Hepatocyte (in vitro differentiated cells): ENCODE measurements around the gene MEGF11. TPM values are rescaled to one million over a fixed set of nuclear protein-coding genes. Genes with fewer than 3 reads are reported as not detected.

Experiments
- DNase-seq: peaks from one replicate; pipeline ENCODE4 v3.0.0-alpha.2; 2016; ENCODE audit warnings: low spot score
- H2AFZ ChIP-seq: fragments of 200-600 bp; sonication (generic); 2 replicates; pipeline ENCODE4 v1.6.0; 2016; ENCODE audit warnings: antibody characterized with exemption, mild to moderate bottlenecking
- H3K27ac ChIP-seq: fragments of 200-600 bp; sonication (generic); 2 replicates; pipeline ENCODE4 v1.5.1; 2016; ENCODE audit warnings: mild to moderate bottlenecking
- H3K27me3 ChIP-seq: fragments of 200-600 bp; sonication (generic); 2 replicates; pipeline ENCODE4 v1.6.1; 2016
- H3K36me3 ChIP-seq: fragments of 200-600 bp; sonication (generic); replicated peaks from 2 replicates; pipeline ENCODE4 v1.5.1; 2016; ENCODE audit warnings: low read depth; ENCODE audit not compliant: insufficient read depth
- H3K4me1 ChIP-seq: fragments of 200-600 bp; sonication (generic); 2 replicates; pipeline ENCODE4 v1.5.1; 2016; ENCODE audit warnings: mild to moderate bottlenecking, moderate library complexity; ENCODE audit not compliant: insufficient read depth
- H3K4me2 ChIP-seq: fragments of 200-600 bp; sonication (generic); 2 replicates; pipeline ENCODE4 v1.6.0; 2016
- H3K4me3 ChIP-seq: fragments of 200-600 bp; sonication (generic); 2 replicates; pipeline ENCODE4 v1.5.1; 2016; ENCODE audit warnings: mild to moderate bottlenecking
- H3K79me2 ChIP-seq: fragments of 200-600 bp; sonication (generic); 2 replicates; pipeline ENCODE4 v1.6.0; 2017; ENCODE audit warnings: mild to moderate bottlenecking
- H3K9me2 ChIP-seq: fragments of 200-600 bp; sonication (generic); replicated peaks from 2 replicates; pipeline ENCODE4 v1.6.0; 2017; ENCODE audit warnings: mild to moderate bottlenecking; ENCODE audit not compliant: insufficient read depth
- H3K9me3 ChIP-seq: fragments of 200-600 bp; sonication (generic); 2 replicates; pipeline ENCODE4 v1.5.1; 2016; ENCODE audit warnings: low read depth, mild to moderate bottlenecking
- H4K20me1 ChIP-seq: fragments of 200-600 bp; sonication (generic); 2 replicates; pipeline ENCODE4 v1.6.0; 2016; ENCODE audit warnings: mild to moderate bottlenecking; ENCODE audit not compliant: insufficient read depth, poor library complexity, severe bottlenecking
- CTCF ChIP-seq: fragments of 200-600 bp; sonication (generic); IDR thresholded peaks from 2 replicates; pipeline ENCODE4 v1.5.1; 2016; ENCODE audit warnings: antibody characterized with exemption, mild to moderate bottlenecking; ENCODE audit not compliant: poor library complexity
- EZH2 ChIP-seq: fragments of 200-600 bp; sonication (generic); IDR thresholded peaks from 2 replicates; pipeline ENCODE4 v1.6.1; 2016; ENCODE audit warnings: antibody characterized with exemption, mild to moderate bottlenecking, borderline replicate concordance
- EZH2phosphoT487 ChIP-seq: fragments of 200-600 bp; sonication (generic); IDR thresholded peaks from one replicate; pipeline ENCODE4 v1.6.1; 2018; ENCODE audit warnings: antibody characterized with exemption, mild to moderate bottlenecking, low read depth, moderate library complexity; ENCODE audit not compliant: unreplicated experiment, severe bottlenecking
- WGBS: methylation state at CpG from one replicate; pipeline ENCODE4 v1.1.6; 2016; ENCODE audit warnings: low lambda C conversion rate; ENCODE audit errors: missing lambda C conversion rate; 5-methylcytosine and 5-hydroxymethylcytosine counted together
- polyA plus RNA-seq: library from polyadenylated mRNA; unstranded; fragments of >200 nt; fragmentation: Nextera tagmentation; extraction: Ambion mirVana; gene quantifications from 2 replicates; pipeline ENCODE4 v1.2.1, GENCODE V29; 2016
- total RNA-seq: library from RNA; depleted of rRNA; stranded (reverse); fragments of >200 nt; gene quantifications from 2 replicates; pipeline ENCODE4 v1.2.3, GENCODE V29; 2014

MEGF11 gene
- total and polyA plus RNA-seq, 2 experiments from 2014 or later, result 0.07 to 0.25 TPM

GRCh38 chr15:66085128-66085527 lies 168.4 kb downstream of the MEGF11 start:
- Histone ChIP-seq H3K4me2 (no peak overlapping the region), H3K79me2 (no peaks in the 10 kb centered on the region), H3K36me3 (no peaks in the 10 kb centered on the region), H4K20me1 (no peaks in the 10 kb centered on the region), H3K27ac (no peak overlapping the region), H3K9me3 (no peaks in the 10 kb centered on the region), H3K27me3 (no peaks in the 10 kb centered on the region), H3K4me3 (no peak overlapping the region), H3K9me2 (no peaks in the 10 kb centered on the region), H3K4me1 (peaks cover 11% of the 10 kb centered on the region), H2AFZ (no peak overlapping the region)
- no peak for DNase-seq
- TF ChIP-seq EZH2phosphoT487, result no peak
- TF ChIP-seq CTCF, result peak; percentile 5
- 87% methylated on average over 6 of the region's 6 CpGs for whole genome bisulfite sequencing

- no peaks in the 10 kb centered on the region for H4K20me1 ChIP-seq
- 90% methylated on average over 10 of the region's 10 CpGs for WGBS
- no peak overlapping the region for H3K27ac ChIP-seq
- H3K4me1 ChIP-seq, result peaks cover 10% of the 10 kb centered on the region
- no peaks in the 10 kb centered on the region for H3K79me2 ChIP-seq
- no peak for TF ChIP-seq EZH2
- TF ChIP-seq CTCF, result no peak
- TF ChIP-seq EZH2phosphoT487, result no peak
- H3K36me3 ChIP-seq, result no peaks in the 10 kb centered on the region
- no peak overlapping the region for H2AFZ ChIP-seq
- H3K4me3 ChIP-seq, result no peak overlapping the region
- no peak overlapping the region for H3K4me2 ChIP-seq
- no peak for DNase-seq
- no peaks in the 10 kb centered on the region for H3K9me2 ChIP-seq
- no peaks in the 10 kb centered on the region for H3K9me3 ChIP-seq
- no peaks in the 10 kb centered on the region for H3K27me3 ChIP-seq
These were observed 168.8 kb downstream of the MEGF11 start for GRCh38 chr15:66084704-66085103.

DNA sequence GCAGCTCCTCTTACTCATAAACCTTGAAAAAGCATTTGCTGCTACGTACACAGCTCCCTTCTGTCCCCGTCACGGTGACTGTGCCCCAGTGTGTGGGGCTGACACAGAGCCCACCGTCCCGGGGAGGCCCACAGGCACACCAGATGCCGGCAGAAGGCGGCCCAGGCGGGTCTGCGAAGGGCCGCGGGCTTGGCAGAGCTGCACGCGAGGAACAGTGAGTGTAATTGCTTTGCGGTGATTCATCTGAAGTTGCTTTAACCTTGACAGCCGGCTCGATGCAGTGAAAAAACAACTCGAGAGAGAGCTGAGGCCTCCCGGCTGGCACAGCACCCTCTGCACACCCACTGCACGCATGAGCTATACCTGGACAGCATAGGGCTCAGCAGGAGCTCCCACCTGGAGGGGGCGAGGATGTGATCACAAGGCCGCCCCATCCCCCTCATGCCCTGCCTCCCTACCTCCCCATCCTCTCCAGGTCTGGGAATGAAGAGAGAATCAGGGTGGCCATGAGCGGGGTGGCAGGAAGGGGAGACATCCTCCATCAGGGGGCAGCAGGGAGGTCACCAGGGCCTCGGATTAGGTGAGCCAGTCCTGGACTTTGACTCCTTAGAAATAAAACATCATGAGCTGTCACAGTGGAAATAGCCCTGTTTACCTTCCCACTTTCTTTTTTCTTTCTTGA lies 172.7 kb downstream of the MEGF11 start:
- H3K27ac ChIP-seq, result peak overlapping the region; percentile 85
- no peak for TF ChIP-seq EZH2
- no peak for TF ChIP-seq EZH2phosphoT487
- peak; percentile 37 for TF ChIP-seq CTCF

More for the DNA sequence above, 172.7 kb downstream of the MEGF11 start:
- Histone ChIP-seq H3K4me1 (peaks cover 9% of the 10 kb centered on the region), H3K9me2 (no peaks in the 10 kb centered on the region), H3K9me3 (no peaks in the 10 kb centered on the region), H3K36me3 (no peaks in the 10 kb centered on the region), H3K4me3 (no peak overlapping the region), H3K4me2 (peak overlapping the region; percentile 34), H4K20me1 (no peaks in the 10 kb centered on the region), H2AFZ (peak overlapping the region; percentile 47), H3K27me3 (no peaks in the 10 kb centered on the region), H3K79me2 (no peaks in the 10 kb centered on the region)
- DNase-seq, result peak; percentile 84
- WGBS, result 43% methylated on average over 23 of the region's 23 CpGs
